ENCODE results near the gene LCE3A. TPM values are rescaled to one million over a fixed set of nuclear protein-coding genes. Genes with fewer than 3 reads are reported as not detected.

Gene LCE3A
- total RNA-seq, result not detected in 2 replicates

GRCh38 chr1:152622803-152623202, at the start of gene LCE3A:
Gene LCE3A (minus strand): TSS chr1:152623103. CDS start chr1:152623103, 0 bp downstream.

GRCh38 chr1:152663098-152663497, 40.2 kb upstream of the LCE3A start, which contains the start of gene LCE2D:
Gene LCE2D (plus strand): TSS chr1:152663380. CDS start chr1:152664106, 726 bp downstream.

GRCh38 chr1:152613511-152613910, 9.4 kb downstream of the LCE3A start, which contains the start of gene LCE3B:
Gene LCE3B (plus strand): TSS chr1:152613811. CDS start chr1:152613811, 0 bp downstream.

GRCh38 chr1:152599934-152600333, 23.0 kb downstream of the LCE3A start, which contains the start of gene LCE3C:
Gene LCE3C (plus strand): TSS chr1:152600234. CDS start chr1:152600732, 498 bp downstream.

GRCh38 chr1:152580433-152580832, 42.5 kb downstream of the LCE3A start, which contains the start of gene LCE3D:
Gene LCE3D (minus strand): TSS chr1:152580516. CDS start chr1:152579936, 580 bp downstream.

Small RNA genes within 50 kb of the gene (small RNA-seq; reads per million reads assigned to genes)
- not detected for gene LCE3A
- gene LCE3B, result not detected

Other genes starting within 250 kb of the LCE3A start
- gene CRNN, start 208.8 kb downstream of the LCE3A start, total RNA-seq, result not detected in 2 replicates
- not detected in 2 replicates for gene LCE5A, start 112.3 kb downstream of the LCE3A start, total RNA-seq
- not detected in 2 replicates for gene CRCT1, start 108.6 kb downstream of the LCE3A start, total RNA-seq
- not detected in 2 replicates for gene LCE3E, start 56.3 kb downstream of the LCE3A start, total RNA-seq
- not detected in 2 replicates for gene LCE3D, start 42.6 kb downstream of the LCE3A start, total RNA-seq
- not detected in 2 replicates for gene LCE3C, start 22.9 kb downstream of the LCE3A start, total RNA-seq
- not detected in 2 replicates for gene LCE3B, start 9.3 kb downstream of the LCE3A start, total RNA-seq
- gene LCE2D, start 40.3 kb upstream of the LCE3A start, total RNA-seq, result not detected in 2 replicates
- not detected in 2 replicates for gene LCE2C, start 52.2 kb upstream of the LCE3A start, total RNA-seq
- gene LCE2B, start 63.0 kb upstream of the LCE3A start, total RNA-seq, result not detected in 2 replicates
- gene LCE2A, start 75.2 kb upstream of the LCE3A start, total RNA-seq, result 0.79 TPM in 1 of 2 replicates, not detected in the other
- gene LCE4A, start 85.1 kb upstream of the LCE3A start, total RNA-seq, result not detected in 2 replicates
- not detected in 2 replicates for gene KPRP, start 134.9 kb upstream of the LCE3A start, total RNA-seq
- not detected in 2 replicates for gene LCE1F, start 152.0 kb upstream of the LCE3A start, total RNA-seq
- gene LCE1E, start 163.2 kb upstream of the LCE3A start, total RNA-seq, result not detected in 2 replicates
- gene LCE1D, start 173.6 kb upstream of the LCE3A start, total RNA-seq, result not detected in 2 replicates
- gene LCE1C, start 183.5 kb upstream of the LCE3A start, total RNA-seq, result not detected in 2 replicates
- not detected in 2 replicates for gene LCE1B, start 188.9 kb upstream of the LCE3A start, total RNA-seq
- gene LCE1A, start 204.4 kb upstream of the LCE3A start, total RNA-seq, result not detected in 2 replicates
- gene LCE6A, start 219.8 kb upstream of the LCE3A start, total RNA-seq, result not detected in 2 replicates
- gene LCE7A, start 236.9 kb upstream of the LCE3A start, total RNA-seq, result not detected in 2 replicates

Data from placental epithelial cell (primary cell).